Neural progenitor cell (in vitro differentiated cells): ENCODE data around the gene ISLR. TPM values are rescaled to one million over a fixed set of nuclear protein-coding genes. Genes with fewer than 3 reads are reported as not detected.

Experiments
- DNase-seq: peaks from one replicate; pipeline ENCODE4 v3.0.0-alpha.2; 2016; ENCODE audit warnings: low spot score
- H2AFZ ChIP-seq: fragments of 200-600 bp; sonication (generic); replicated peaks from 2 replicates; pipeline ENCODE4 v1.6.1; 2016; ENCODE audit warnings: antibody characterized with exemption
- H3F3A ChIP-seq: fragments of 200-600 bp; sonication (generic); 2 replicates; pipeline ENCODE4 v1.6.1; 2016; ENCODE audit warnings: antibody characterized with exemption, low read depth
- H3K27ac ChIP-seq: fragments of 200-600 bp; sonication (generic); 2 replicates; pipeline ENCODE4 v1.5.1; 2016; ENCODE audit warnings: mild to moderate bottlenecking
- H3K27me3 ChIP-seq: fragments of 200-600 bp; sonication (generic); 2 replicates; pipeline ENCODE4 v1.6.1; 2016; ENCODE audit warnings: mild to moderate bottlenecking, moderate library complexity
- H3K36me3 ChIP-seq: fragments of 200-600 bp; sonication (generic); 2 replicates; pipeline ENCODE4 v1.5.1; 2016
- H3K4me1 ChIP-seq: fragments of 200-600 bp; sonication (generic); 2 replicates; pipeline ENCODE4 v1.6.1; 2016; ENCODE audit warnings: mixed run types
- H3K4me2 ChIP-seq: fragments of 200-600 bp; sonication (generic); 2 replicates; pipeline ENCODE4 v1.6.1; 2016
- H3K4me3 ChIP-seq: fragments of 200-600 bp; sonication (generic); 2 replicates; pipeline ENCODE4 v1.5.1; 2016
- H3K79me2 ChIP-seq: fragments of 200-600 bp; sonication (generic); 2 replicates; pipeline ENCODE4 v1.6.1; 2016; ENCODE audit warnings: low read depth
- H3K9ac ChIP-seq: fragments of 200-600 bp; sonication (generic); 2 replicates; pipeline ENCODE4 v1.6.1; 2016
- H3K9me3 ChIP-seq: fragments of 200-600 bp; sonication (generic); 2 replicates; pipeline ENCODE4 v1.5.1; 2016; ENCODE audit warnings: low read depth
- H4K20me1 ChIP-seq: fragments of 200-600 bp; sonication (generic); 2 replicates; pipeline ENCODE4 v1.6.1; 2016; ENCODE audit warnings: low read depth
- H3K27ac Mint-ChIP-seq: 3 replicates; pipeline ENCODE4 v1.8.0; 2021; ENCODE audit warnings: mixed read lengths
- H3K27me3 Mint-ChIP-seq: 2 replicates; pipeline ENCODE4 v1.8.0; 2022; ENCODE audit warnings: low read depth, mild to moderate bottlenecking, inconsistent platforms, moderate library complexity, mixed read lengths; ENCODE audit not compliant: insufficient read depth
- H3K36me3 Mint-ChIP-seq: 3 replicates; pipeline ENCODE4 v1.8.0; 2021; ENCODE audit warnings: mixed read lengths
- H3K4me1 Mint-ChIP-seq: 3 replicates; pipeline ENCODE4 v1.8.0; 2021; ENCODE audit warnings: mixed read lengths
- H3K4me3 Mint-ChIP-seq: 3 replicates; pipeline ENCODE4 v1.8.0; 2021; ENCODE audit warnings: mild to moderate bottlenecking, moderate library complexity, mixed read lengths
- H3K9me3 Mint-ChIP-seq: 3 replicates; pipeline ENCODE4 v1.8.0; 2020; ENCODE audit warnings: mixed read lengths
- CTCF ChIP-seq: fragments of 200-600 bp; sonication (generic); IDR thresholded peaks from 2 replicates; pipeline ENCODE4 v1.5.1; 2017; ENCODE audit warnings: antibody characterized with exemption, mild to moderate bottlenecking
- EZH2 ChIP-seq: fragments of 200-600 bp; sonication (generic); IDR thresholded peaks from 2 replicates; pipeline ENCODE4 v1.6.1; 2017; ENCODE audit warnings: antibody characterized with exemption, mild to moderate bottlenecking, moderate library complexity
- EZH2phosphoT487 ChIP-seq: fragments of 200-600 bp; sonication (generic); IDR thresholded peaks from 2 replicates; pipeline ENCODE4 v1.6.1; 2017; ENCODE audit warnings: antibody characterized with exemption
- total RNA-seq: library from RNA; depleted of rRNA; stranded (reverse); fragments of >200 nt; gene quantifications from 2 replicates; pipeline ENCODE4 v1.2.3, GENCODE V29; 2015; ENCODE audit warnings: low replicate concordance

The ISLR gene
- total RNA-seq, 1 donor from 2014 or later, result not detected

- H3K9me3 ChIP-seq, result no peaks in the 10 kb centered on the region
- H4K20me1 ChIP-seq, result no peaks in the 10 kb centered on the region
These were observed 37.2 kb downstream of the ISLR start for GRCh38 chr15:74210729-74211128.

DNA sequence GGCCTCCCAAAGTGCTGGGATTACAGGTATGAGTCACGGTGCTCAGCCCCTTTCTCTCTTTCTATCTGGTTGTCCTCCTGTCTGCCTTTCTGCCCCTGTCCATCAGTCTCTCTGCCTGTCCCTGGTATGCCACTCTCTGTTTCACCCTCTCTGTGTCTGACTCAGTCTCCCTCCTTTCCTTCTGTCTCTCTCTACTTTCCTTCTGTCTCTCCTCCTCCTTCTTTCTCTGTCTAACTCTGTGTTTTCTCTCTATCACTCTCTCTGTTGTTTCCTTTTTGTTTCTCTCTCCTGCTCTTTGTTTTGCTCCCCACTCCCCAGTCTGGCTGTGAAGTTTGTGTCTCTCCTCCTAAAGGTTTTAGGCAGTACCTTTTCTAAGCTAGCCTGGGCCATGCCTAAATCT is 38.1 kb downstream of the ISLR start:
- Histone ChIP-seq H3K9ac (no peak overlapping the region), H3K4me3 (no peak overlapping the region), H3K36me3 (no peaks in the 10 kb centered on the region), H3F3A (peaks cover 60% of the 10 kb centered on the region), H3K4me2 (no peak overlapping the region), H2AFZ (no peak overlapping the region), H3K27ac (no peak overlapping the region), H4K20me1 (no peaks in the 10 kb centered on the region), H3K27me3 (no peaks in the 10 kb centered on the region), H3K4me1 (peaks cover 68% of the 10 kb centered on the region), H3K79me2 (no peaks in the 10 kb centered on the region), H3K9me3 (no peaks in the 10 kb centered on the region)
- peaks cover 20% of the 10 kb centered on the region for H3K27me3 Mint-ChIP-seq
- TF ChIP-seq EZH2phosphoT487 (no peak), EZH2 (no peak), CTCF (no peak)
- peak overlapping the region; percentile 58 for H3K27ac Mint-ChIP-seq
- H3K36me3 Mint-ChIP-seq, result no peaks in the 10 kb centered on the region
- no peaks in the 10 kb centered on the region for H3K9me3 Mint-ChIP-seq
- no peak overlapping the region for H3K4me3 Mint-ChIP-seq
- no peak for DNase-seq
- H3K4me1 Mint-ChIP-seq, result peaks cover 89% of the 10 kb centered on the region

More at GRCh38 chr15:74210729-74211128, 37.2 kb downstream of the ISLR start:
- Histone ChIP-seq H3K79me2 (no peaks in the 10 kb centered on the region), H2AFZ (no peak overlapping the region), H3F3A (peaks cover 54% of the 10 kb centered on the region), H3K36me3 (no peaks in the 10 kb centered on the region), H3K4me3 (no peak overlapping the region), H3K4me1 (peaks cover 62% of the 10 kb centered on the region), H3K27me3 (no peaks in the 10 kb centered on the region), H3K27ac (no peak overlapping the region), H3K9ac (no peak overlapping the region), H3K4me2 (no peak overlapping the region)
- Mint-ChIP-seq H3K27me3 (peaks cover 21% of the 10 kb centered on the region), H3K4me1 (peaks cover 89% of the 10 kb centered on the region), H3K27ac (peak overlapping the region; percentile 19), H3K36me3 (no peaks in the 10 kb centered on the region), H3K4me3 (no peak overlapping the region), H3K9me3 (no peaks in the 10 kb centered on the region)
- no peak for TF ChIP-seq EZH2
- no peak for TF ChIP-seq CTCF
- TF ChIP-seq EZH2phosphoT487, result no peak
- no peak for DNase-seq

- Histone ChIP-seq H4K20me1 (no peaks in the 10 kb centered on the region), H2AFZ (no peak overlapping the region), H3K36me3 (no peaks in the 10 kb centered on the region), H3K4me1 (peaks cover 68% of the 10 kb centered on the region), H3K4me2 (no peak overlapping the region), H3K27ac (no peak overlapping the region), H3K4me3 (no peak overlapping the region), H3K79me2 (no peaks in the 10 kb centered on the region), H3K27me3 (no peaks in the 10 kb centered on the region), H3K9me3 (no peaks in the 10 kb centered on the region), H3K9ac (no peak overlapping the region), H3F3A (peaks cover 60% of the 10 kb centered on the region)
- H3K9me3 Mint-ChIP-seq, result no peaks in the 10 kb centered on the region
- peak overlapping the region; percentile 71 for H3K27ac Mint-ChIP-seq
- peaks cover 20% of the 10 kb centered on the region for H3K27me3 Mint-ChIP-seq
- TF ChIP-seq EZH2phosphoT487 (no peak), EZH2 (no peak), CTCF (no peak)
- no peak overlapping the region for H3K4me3 Mint-ChIP-seq
- H3K36me3 Mint-ChIP-seq, result no peaks in the 10 kb centered on the region
- H3K4me1 Mint-ChIP-seq, result peaks cover 83% of the 10 kb centered on the region
- DNase-seq, result no peak
These were observed 39.0 kb downstream of the ISLR start for GRCh38 chr15:74212494-74212893.
